ENCODE measurements around the gene MFNG. TPM values are rescaled to one million over a fixed set of nuclear protein-coding genes. Genes with fewer than 3 reads are reported as not detected.

Gene MFNG
- total RNA-seq, 1 experiment from 2014 or later, result 0.17 TPM

- no peak for DNase-seq (ENCODE audit: low read depth)
Observed at GRCh38 chr22:37453696-37454095, 32.5 kb downstream of the MFNG start.

GRCh38 chr22:37451218-37451617, 35.0 kb downstream of the MFNG start:
- DNase-seq (ENCODE audit: low read depth), result no peak

GRCh38 chr22:37449331-37450001, 36.7 kb downstream of the MFNG start:
- no peak for DNase-seq (ENCODE audit: low read depth)

GRCh38 chr22:37448516-37449127, 37.6 kb downstream of the MFNG start:
- no peak for DNase-seq (ENCODE audit: low read depth)

- DNase-seq (ENCODE audit: low read depth), result no peak
Observed at GRCh38 chr22:37445501-37445900, 40.7 kb downstream of the MFNG start.

- DNase-seq (ENCODE audit: low read depth), result no peak
Observed at GRCh38 chr22:37443977-37444376, 42.2 kb downstream of the MFNG start.

GRCh38 chr22:37443086-37443485, 43.1 kb downstream of the MFNG start:
- peak; percentile 22 for DNase-seq (ENCODE audit: low read depth)

GRCh38 chr22:37442537-37442936, 43.6 kb downstream of the MFNG start:
- peak; percentile 50 for DNase-seq (ENCODE audit: low read depth)

GRCh38 chr22:37442135-37442534, 44.0 kb downstream of the MFNG start:
- no peak for DNase-seq (ENCODE audit: low read depth)

GRCh38 chr22:37440875-37441274, 45.3 kb downstream of the MFNG start:
- no peak for DNase-seq (ENCODE audit: low read depth)

GRCh38 chr22:37439347-37439746, 46.8 kb downstream of the MFNG start:
- no peak for DNase-seq (ENCODE audit: low read depth)

GRCh38 chr22:37435970-37436603, 50.1 kb downstream of the MFNG start:
- no peak for DNase-seq (ENCODE audit: low read depth)

- no peak for DNase-seq (ENCODE audit: low read depth)
Observed at GRCh38 chr22:37433786-37434185, 52.4 kb downstream of the MFNG start.

- DNase-seq (ENCODE audit: low read depth), result no peak
Observed at GRCh38 chr22:37432708-37433054, 53.5 kb downstream of the MFNG start.

GRCh38 chr22:37431801-37432707, 54.1 kb downstream of the MFNG start:
- peak; percentile 98 for DNase-seq (ENCODE audit: low read depth)

- DNase-seq (ENCODE audit: low read depth), result no peak
Observed at GRCh38 chr22:37431366-37431765, 54.8 kb downstream of the MFNG start.

- DNase-seq (ENCODE audit: low read depth), result no peak
Observed at GRCh38 chr22:37430941-37431340, 55.2 kb downstream of the MFNG start.

- DNase-seq (ENCODE audit: low read depth), result peak; percentile 46
Observed at GRCh38 chr22:37428649-37429586, 57.3 kb downstream of the MFNG start.

GRCh38 chr22:37427711-37428635, 58.2 kb downstream of the MFNG start:
- DNase-seq (ENCODE audit: low read depth), result no peak

Data from LHCN-M2 (cell line).